HepG2 (cell line): Measurements from ENCODE around the gene UQCRC2. TPM values are rescaled to one million over a fixed set of nuclear protein-coding genes. Genes with fewer than 3 reads are reported as not detected.

Experiments
- AKNA ChIP-seq: sonication (generic); formaldehyde crosslinking; IDR thresholded peaks from 2 replicates; pipeline ENCODE4 v1.4.0; 2020; ENCODE audit warnings: missing genetic modification reagents, borderline replicate concordance
- DPF2 ChIP-seq: sonication (generic); formaldehyde crosslinking; IDR thresholded peaks from 2 replicates; pipeline ENCODE4 v1.4.0; 2020; ENCODE audit warnings: mild to moderate bottlenecking, low read depth, missing genetic modification reagents, borderline replicate concordance
- HOXA5 ChIP-seq: sonication (generic); formaldehyde crosslinking; IDR thresholded peaks from 2 replicates; pipeline ENCODE4 v1.4.0; 2020; ENCODE audit warnings: missing genetic modification reagents
- SP2 ChIP-seq: sonication (generic); formaldehyde crosslinking; IDR thresholded peaks from 2 replicates; pipeline ENCODE4 v1.5.1; 2020; ENCODE audit warnings: mild to moderate bottlenecking, missing genetic modification reagents
- ZBTB25 ChIP-seq: IDR thresholded peaks from 2 replicates; pipeline ENCODE4 v1.6.1; 2018; ENCODE audit warnings: missing genetic modification reagents
- ZSCAN22 ChIP-seq: sonication (generic); formaldehyde crosslinking; IDR thresholded peaks from 2 replicates; pipeline ENCODE4 v1.4.0; 2020; ENCODE audit warnings: mild to moderate bottlenecking, missing genetic modification reagents
- ZUFSP ChIP-seq: sonication (generic); formaldehyde crosslinking; IDR thresholded peaks from 2 replicates; pipeline ENCODE4 v1.9.0; 2021; ENCODE audit warnings: missing genetic modification reagents, mild to moderate bottlenecking, borderline replicate concordance
- polyA plus RNA-seq, 8 experiments: library from polyadenylated mRNA; depleted of rRNA in 3 of 8; stranded (reverse) in 7 of 8; unstranded in 1 of 8; fragments of >200 nt; fragmentation: Illumina TruSeq in 4 of 8; extraction: Trizol in 4 of 8; gene quantifications; 2 replicates each; pipeline versions ENCODE4 v1.2.1 to v1.2.3, GENCODE V29; 2011 to 2016; ENCODE audit warnings: low read depth in 4 of 8, missing spikeins in 1 of 8, mixed read lengths in 1 of 8; ENCODE audit not compliant: insufficient read depth in 1 of 8
- total RNA-seq, 5 experiments: library from RNA; depleted of rRNA; stranded (reverse); fragments of >200 nt; fragmentation: Illumina TruSeq; extraction: Trizol; gene quantifications; 2 replicates each; pipeline ENCODE4 v1.2.3, GENCODE V29; 2016; ENCODE audit warnings: low read depth in 1 of 5
- TF ChIP-seq, protein P1 (sequence below): sonication (generic); formaldehyde crosslinking; IDR thresholded peaks from 2 replicates; pipeline ENCODE4 v1.4.0; 2020; ENCODE audit warnings: mild to moderate bottlenecking, missing genetic modification reagents
- TF ChIP-seq, protein P2 (sequence below): sonication (generic); formaldehyde crosslinking; IDR thresholded peaks from 2 replicates; pipeline ENCODE4 v1.8.1; 2023; ENCODE audit warnings: mild to moderate bottlenecking, missing genetic modification reagents

UQCRC2 gene
- total and polyA plus RNA-seq, 2 of the 13 experiments (the other 11 are each of a cell fraction or from before 2014, with no cell fraction given), result 442 to 536 TPM

- TF ChIP-seq, protein P1, sequence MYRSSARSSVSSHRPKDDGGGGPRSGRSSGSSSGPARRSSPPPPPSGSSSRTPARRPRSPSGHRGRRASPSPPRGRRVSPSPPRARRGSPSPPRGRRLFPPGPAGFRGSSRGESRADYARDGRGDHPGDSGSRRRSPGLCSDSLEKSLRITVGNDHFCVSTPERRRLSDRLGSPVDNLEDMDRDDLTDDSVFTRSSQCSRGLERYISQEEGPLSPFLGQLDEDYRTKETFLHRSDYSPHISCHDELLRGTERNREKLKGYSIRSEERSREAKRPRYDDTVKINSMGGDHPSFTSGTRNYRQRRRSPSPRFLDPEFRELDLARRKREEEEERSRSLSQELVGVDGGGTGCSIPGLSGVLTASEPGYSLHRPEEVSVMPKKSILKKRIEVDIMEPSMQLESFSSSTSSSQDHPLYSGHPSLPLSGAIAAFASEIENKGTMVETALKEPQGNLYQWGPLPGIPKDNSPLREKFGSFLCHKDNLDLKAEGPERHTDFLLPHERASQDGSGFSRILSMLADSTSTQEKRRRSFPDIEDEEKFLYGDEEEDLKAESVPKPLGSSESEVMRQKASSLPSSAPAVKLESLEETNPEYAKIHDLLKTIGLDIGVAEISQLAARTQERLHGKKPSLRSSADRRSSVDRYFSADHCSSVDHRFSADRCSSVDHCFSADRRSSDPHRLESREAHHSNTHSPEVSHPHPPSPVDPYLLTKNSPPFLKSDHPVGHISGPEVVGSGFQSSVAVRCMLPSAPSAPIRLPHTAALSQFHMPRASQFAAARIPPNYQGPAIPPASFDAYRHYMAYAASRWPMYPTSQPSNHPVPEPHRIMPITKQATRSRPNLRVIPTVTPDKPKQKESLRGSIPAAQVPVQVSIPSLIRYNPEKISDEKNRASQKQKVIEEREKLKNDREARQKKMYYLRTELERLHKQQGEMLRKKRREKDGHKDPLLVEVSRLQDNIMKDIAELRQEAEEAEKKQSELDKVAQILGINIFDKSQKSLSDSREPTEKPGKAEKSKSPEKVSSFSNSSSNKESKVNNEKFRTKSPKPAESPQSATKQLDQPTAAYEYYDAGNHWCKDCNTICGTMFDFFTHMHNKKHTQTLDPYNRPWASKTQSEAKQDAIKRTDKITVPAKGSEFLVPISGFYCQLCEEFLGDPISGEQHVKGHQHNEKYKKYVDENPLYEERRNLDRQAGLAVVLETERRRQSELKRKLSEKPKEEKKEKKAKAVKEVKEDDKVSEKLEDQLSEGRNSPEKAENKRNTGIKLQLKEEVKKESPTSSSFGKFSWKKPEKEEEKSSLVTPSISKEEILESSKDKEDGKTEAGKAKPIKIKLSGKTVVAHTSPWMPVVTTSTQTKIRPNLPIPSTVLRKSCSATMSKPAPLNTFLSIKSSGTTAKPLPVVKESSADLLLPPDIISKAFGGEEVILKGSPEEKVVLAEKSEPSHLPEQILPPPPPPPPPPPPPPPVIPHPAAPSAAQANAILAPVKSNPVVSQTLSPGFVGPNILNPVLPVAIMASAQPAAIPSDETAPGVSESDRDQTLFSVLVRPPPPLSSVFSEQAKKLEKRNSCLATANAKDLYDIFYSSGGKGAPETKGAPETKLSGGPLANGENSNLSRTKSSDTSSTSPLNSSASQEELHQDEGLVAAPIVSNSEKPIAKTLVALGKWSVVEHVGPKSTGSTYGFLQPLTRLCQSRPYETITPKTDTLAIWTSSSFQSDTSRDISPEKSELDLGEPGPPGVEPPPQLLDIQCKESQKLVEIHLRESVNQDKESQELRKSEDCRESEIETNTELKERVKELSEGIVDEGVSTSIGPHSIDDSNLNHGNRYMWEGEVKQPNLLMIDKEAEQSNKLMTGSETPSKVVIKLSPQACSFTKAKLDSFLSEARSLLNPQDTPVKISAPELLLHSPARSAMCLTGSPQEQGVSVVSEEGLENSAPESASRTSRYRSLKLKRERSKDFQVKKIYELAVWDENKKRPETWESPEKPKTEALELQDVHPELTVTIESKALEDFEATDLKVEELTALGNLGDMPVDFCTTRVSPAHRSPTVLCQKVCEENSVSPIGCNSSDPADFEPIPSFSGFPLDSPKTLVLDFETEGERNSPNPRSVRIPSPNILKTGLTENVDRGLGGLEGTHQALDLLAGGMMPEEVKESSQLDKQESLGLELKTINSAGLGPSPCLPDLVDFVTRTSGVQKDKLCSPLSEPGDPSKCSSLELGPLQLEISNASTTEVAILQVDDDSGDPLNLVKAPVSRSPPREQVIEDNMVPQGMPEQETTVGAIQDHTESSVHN (CRISPR knock-in tag), result peak; percentile 76
- TF ChIP-seq ZUFSP (CRISPR knock-in tag) (peak; percentile 89; the same call in 1 of the 2 replicates), DPF2 (CRISPR knock-in tag) (no peak; the same call in 1 of the 2 replicates), ZBTB25 (CRISPR knock-in tag) (peak; percentile 84), ZSCAN22 (no peak), SP2 (CRISPR knock-in tag) (no peak), AKNA (CRISPR knock-in tag) (peak; percentile 65; the same call in 1 of the 2 replicates), HOXA5 (CRISPR knock-in tag) (peak; percentile 90)
- TF ChIP-seq, protein P2, sequence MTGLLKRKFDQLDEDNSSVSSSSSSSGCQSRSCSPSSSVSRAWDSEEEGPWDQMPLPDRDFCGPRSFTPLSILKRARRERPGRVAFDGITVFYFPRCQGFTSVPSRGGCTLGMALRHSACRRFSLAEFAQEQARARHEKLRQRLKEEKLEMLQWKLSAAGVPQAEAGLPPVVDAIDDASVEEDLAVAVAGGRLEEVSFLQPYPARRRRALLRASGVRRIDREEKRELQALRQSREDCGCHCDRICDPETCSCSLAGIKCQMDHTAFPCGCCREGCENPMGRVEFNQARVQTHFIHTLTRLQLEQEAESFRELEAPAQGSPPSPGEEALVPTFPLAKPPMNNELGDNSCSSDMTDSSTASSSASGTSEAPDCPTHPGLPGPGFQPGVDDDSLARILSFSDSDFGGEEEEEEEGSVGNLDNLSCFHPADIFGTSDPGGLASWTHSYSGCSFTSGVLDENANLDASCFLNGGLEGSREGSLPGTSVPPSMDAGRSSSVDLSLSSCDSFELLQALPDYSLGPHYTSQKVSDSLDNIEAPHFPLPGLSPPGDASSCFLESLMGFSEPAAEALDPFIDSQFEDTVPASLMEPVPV, result no peak; the same call in 1 of the 2 replicates
Observed at GRCh38 chr16:21952793-21953540, at the start of gene UQCRC2 (continued).
